ENCODE results near the gene CTNNAL1.

GRCh38 chr9:109002141-109002540 lies 11.2 kb downstream of the CTNNAL1 start:
- TF ChIP-seq CTCF (IDR thresholded peaks at IDR 0.05) (no peak), MEF2A (IDR thresholded peaks at IDR 0.05; ENCODE audit: borderline replicate concordance, low read depth) (no peak), YY1 (IDR thresholded peaks at IDR 0.05; ENCODE audit: low read depth) (no peak), EZH2phosphoT487 (IDR thresholded peaks at IDR 0.05; ENCODE audit: borderline replicate concordance, low read depth) (no peak), JUND (IDR thresholded peaks at IDR 0.05) (no peak), POLR2AphosphoS5 (IDR thresholded peaks at IDR 0.05; ENCODE audit: low read depth, low read length) (no peak), GATA2 (CRISPR knock-in tag; IDR thresholded peaks at IDR 0.05) (no peak)
- TF ChIP-seq, protein P1, sequence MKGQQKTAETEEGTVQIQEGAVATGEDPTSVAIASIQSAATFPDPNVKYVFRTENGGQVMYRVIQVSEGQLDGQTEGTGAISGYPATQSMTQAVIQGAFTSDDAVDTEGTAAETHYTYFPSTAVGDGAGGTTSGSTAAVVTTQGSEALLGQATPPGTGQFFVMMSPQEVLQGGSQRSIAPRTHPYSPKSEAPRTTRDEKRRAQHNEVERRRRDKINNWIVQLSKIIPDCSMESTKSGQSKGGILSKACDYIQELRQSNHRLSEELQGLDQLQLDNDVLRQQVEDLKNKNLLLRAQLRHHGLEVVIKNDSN (IDR thresholded peaks at IDR 0.05; ENCODE audit: borderline replicate concordance, low read depth), result no peak

Measured in SK-N-SH (cell line).